Activated gamma-delta T cell treated with Interleukin-2 at 50 U/mL for 16 hours (primary cell): ENCODE measurements around the gene RAP1GAP.

Experiments
- DNase-seq: peaks from one replicate; pipeline ENCODE4 v3.0.0-alpha.2; 2020

RAP1GAP gene

DNA sequence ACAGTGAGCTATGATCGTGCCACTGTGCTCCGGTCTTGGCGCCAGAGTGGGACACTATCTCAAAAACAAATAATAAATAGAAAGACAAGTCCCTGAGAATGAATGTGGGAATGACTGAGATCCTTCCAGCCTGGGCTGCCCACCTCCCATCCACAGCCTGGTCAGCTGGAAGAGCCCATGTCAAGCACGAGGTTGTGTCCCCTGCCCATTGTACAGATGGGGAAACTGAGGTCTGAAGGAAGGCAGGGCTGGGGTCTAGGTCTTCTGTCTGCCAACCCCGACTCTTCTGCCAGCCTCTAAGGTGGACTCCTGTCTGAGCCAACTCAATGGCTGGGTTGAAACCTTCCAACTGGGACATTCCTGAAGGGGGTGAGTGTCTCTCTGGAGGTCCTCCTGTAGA is 79.5 kb downstream of the RAP1GAP start:
- DNase-seq = no peak

- no peak for DNase-seq
These were observed 81.6 kb downstream of the RAP1GAP start for GRCh38 chr1:21587602-21587953.

DNA sequence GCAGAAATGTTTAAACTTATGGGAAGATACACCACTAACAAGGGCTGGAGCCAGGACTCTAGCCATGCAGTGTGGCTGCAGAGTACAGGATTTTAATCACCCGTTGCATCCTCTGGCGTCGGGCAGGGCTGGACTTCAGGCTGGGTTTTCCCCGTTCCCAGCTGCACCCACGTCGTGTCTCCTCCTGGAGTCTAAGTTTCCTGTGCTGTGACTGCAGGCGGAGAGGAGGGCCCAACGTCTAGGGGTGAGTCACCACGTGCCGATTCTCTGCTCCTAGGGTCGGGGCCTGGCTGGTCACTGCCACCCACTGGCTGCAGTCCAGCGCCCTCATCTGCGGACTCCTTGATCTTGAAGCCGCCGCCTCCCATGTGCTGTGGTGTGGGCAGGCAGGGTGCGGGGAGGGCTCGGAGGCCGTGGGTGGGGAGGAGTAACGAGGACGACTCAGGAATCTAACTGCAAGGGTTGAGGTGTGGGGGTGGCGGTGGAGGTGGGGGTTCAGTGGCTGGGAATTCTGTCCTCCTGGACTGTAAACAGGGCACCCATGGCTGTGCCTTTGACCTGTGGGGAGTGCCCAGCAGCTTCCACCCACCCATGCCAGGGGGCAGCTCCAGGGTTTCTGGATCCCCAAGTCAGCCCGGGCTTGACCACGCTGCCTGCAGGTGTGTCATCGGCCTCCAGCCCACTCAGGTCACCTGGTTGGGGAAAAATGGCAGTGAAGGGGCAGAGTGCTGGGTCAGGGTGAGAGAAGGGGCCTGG is 82.1 kb downstream of the RAP1GAP start:
- DNase-seq = no peak

DNA sequence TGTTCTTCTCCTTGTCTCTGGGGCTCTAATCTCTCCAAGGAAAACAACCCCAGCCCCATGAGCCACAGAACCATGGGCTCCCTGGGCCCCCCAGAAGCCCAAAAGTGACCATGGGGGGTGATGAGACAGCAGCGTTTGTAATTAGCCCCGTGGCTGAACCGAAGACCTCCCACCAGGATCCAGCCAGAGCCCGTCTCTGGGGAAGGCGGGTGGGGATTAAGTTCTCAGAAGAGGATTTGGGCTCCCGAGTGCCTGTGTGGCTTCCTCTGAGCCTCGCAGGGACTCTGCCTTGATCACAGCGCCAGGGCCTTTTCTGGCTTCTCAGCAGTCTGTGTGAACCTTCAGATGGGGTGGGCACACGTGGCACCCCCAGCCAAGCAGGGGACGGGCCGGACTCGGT is 82.9 kb downstream of the RAP1GAP start:
- DNase-seq = no peak

DNA sequence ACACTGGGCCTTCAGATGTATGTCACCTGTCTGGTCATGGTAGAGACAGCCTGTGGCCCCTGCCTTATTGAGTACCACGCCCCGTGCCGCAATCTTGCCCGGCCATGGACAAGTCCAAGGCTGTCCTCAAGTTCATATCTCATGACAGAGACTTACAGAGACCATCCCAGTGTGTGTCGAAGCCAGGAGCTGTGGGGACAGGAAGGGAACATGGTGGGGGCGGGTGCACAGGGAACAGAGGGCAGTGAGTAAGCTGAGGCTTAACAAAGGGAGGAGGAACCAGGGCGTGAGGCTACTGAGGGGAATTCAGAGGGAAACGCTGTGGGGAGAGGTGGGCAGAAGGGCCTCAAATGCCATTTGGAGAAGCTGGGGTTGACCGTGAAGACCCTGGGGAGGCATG is 84.1 kb downstream of the RAP1GAP start:
- no peak for DNase-seq

DNA sequence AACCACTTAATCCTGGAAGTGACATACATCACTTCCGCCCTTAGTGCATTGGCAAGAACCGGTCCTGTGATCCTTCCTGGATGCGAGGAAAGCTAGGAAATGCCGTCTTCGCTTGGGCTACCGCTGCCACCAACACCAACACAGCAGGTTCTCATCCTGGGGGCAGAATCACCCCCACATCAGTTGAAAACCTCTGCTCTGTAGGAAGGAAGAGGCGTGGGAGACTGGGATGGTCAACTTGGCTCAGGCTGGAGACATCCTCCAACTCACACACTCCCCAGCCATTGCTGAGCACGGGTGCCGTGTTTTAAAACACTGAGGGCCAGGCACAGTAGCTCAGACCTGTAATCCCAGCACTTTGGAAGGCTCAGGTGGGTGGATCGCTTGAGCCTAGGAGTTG is 85.1 kb downstream of the RAP1GAP start:
- no peak for DNase-seq

DNA sequence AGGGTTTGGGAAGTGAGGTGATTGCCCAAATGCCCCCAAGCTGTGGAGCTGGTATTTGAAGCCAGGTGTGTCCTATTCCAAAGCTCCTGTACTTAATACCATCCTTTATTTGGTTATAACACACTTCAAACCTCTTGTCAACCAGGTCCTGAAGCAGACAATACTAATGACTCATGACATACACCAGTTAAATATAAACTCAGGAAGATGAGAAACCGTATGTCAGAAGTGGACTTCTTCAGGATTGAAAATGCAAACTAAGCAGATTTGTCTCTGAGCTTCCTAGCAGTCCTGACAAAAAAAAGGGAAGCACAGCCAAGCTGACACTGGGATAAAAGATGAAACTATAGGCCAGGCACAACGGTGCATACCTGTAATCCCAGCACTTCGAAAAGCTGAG is 89.4 kb downstream of the RAP1GAP start:
- DNase-seq = no peak

GRCh38 chr1:21577933-21578332 is 91.2 kb downstream of the RAP1GAP start:
- DNase-seq = no peak

DNA sequence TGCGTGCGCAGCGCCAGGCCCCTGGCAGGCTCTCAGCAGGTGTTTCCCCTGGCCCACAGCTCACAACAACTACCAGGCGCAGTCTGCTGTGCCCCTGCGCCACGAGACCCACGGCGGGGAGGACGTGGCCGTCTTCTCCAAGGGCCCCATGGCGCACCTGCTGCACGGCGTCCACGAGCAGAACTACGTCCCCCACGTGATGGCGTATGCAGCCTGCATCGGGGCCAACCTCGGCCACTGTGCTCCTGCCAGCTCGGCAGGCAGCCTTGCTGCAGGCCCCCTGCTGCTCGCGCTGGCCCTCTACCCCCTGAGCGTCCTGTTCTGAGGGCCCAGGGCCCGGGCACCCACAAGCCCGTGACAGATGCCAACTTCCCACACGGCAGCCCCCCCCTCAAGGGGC is 91.8 kb downstream of the RAP1GAP start:
- DNase-seq = no peak

GRCh38 chr1:21576798-21577187 is 92.4 kb downstream of the RAP1GAP start:
- no peak for DNase-seq

DNA sequence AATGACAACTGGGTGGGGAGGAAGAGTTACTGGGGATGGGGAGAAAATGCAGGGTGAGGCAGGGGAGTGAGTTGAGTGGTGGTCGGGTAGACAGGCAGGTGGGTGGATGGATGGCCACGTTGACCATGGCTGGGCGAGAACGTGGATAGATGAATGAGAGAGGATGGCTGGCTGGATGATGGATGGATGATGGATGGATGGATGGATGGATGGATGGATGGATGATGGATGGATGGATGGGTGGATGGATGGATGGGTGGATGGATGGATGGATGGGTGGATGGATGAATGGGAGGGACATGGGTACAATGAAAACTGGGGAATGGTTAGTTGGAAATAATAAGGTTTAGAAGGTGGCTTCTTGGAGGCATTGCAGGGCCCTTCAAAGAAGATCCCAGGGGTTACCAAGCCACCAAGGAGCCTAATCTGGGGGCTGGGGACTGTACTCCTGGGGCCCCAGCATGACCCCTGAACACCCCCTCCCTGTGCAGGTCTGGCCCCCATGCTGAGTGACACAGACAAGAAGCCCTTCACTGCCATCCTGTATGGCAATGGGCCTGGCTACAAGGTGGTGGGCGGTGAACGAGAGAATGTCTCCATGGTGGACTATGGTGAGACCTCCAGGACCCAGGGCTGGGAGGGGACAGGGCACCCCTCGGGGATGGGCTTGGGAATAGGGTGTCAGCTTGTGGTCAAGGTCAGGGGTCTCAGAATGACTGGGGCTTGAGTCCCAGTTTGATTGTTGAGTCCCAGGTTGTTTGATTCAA is 92.9 kb downstream of the RAP1GAP start:
- DNase-seq = no peak

DNA sequence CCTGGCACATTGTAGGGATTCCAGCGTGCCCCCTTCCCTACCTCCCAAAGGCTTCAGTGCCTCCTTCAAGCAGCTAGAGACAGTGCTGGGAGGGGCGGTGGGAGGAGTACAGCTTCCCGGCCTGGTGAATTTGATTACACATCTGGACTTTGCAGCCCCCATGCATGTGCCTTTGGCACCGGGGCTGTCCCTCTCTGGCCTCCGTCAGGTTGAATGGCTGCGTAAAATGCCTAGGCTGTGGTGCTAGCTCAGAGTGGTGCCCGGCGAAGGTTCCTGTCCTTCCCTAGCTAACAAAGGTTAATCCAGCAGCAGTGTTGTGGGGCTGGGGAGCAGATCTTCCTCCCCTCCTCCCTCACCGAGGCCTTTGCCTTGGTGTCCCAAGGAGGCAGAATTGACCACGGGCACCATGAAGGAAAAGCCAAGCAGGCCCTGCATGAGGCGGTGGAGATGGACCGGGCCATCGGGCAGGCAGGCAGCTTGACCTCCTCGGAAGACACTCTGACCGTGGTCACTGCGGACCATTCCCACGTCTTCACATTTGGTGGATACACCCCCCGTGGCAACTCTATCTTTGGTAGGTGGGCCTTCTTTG is 93.7 kb downstream of the RAP1GAP start:
- no peak for DNase-seq

DNA sequence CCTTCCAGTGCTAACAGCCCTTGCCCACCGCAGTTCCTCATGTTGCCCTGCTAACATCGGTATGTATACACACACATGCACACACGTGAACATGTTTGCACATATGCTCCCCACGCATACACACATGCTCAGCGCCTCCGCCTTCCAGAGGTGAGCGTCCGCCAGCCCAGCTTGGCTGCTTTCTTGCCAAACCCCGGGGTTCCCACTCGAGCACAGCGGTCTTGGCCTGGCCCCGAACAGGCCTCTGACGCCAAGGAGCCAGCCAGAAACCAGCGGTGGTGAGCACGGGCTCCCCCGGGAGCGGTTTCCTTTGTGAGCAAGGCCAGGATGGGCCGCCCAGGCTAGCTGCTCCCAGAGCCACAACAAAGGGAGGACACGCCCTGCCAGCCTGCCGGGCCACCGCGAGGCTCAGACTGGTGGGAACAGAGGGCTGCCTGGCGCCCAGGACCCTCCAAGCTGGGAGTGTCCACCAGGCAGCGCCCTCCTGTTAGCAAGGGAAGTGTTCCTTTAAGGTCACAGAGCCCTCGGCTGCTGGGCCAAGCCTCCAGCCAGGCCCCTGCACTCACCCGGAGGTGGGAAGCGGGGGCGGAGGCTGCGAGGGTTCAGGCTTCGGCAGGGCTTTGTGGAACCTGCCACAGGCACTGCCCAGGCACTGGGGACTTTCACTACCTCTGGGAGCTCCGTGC is 94.5 kb downstream of the RAP1GAP start:
- no peak for DNase-seq

DNA sequence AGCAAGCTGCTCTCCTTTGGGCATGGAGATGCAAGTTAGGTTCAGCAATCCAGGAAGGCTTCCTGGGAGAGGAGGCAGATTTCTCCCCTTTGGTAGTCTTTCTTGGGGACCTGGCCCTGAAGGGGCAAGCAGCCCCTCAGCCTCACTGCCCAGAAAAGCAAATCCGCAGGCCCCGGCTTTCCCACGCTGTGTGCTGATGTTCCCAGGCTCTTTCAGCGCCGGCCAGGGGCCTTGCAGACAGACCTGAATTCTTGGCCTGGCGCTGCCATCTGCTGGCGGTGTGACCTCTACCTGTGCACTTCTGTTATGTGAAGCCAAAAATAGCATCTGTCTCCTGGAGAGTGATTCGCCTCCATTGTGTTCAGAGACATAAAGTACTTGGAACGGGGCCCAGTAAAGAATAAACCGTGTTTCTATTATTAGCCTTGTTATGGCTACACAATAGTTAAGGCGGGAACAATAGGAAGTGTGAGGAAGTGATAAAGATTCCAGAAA is 95.1 kb downstream of the RAP1GAP start:
- DNase-seq = no peak

- no peak for DNase-seq
These were observed 95.7 kb downstream of the RAP1GAP start for GRCh38 chr1:21573475-21573874.

DNA sequence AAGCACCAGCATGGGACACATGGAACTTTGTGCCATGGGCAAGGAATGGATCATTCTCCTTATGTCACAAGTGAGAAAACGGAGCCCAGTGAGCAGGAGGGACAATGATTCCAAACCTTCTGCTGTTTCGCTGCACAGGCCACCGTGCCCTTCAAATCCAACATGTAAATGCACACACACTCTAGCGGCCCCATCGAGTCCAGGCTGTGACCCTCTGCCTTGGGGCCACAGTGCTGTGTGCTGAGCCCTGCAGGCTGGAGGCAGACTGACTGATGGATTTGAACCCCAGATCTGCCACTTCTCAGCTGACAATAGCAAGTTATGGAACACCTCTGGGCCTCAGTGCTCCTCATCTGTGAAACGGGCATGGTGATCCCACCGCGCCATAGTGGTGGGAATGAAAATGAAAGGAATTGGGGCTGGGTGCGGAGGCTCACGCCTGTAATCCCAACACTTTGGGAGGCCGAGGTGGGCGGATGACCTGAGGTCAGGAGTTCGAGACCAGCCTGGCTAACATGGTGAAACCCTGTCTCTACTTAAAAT is 96.4 kb downstream of the RAP1GAP start:
- DNase-seq = no peak

DNA sequence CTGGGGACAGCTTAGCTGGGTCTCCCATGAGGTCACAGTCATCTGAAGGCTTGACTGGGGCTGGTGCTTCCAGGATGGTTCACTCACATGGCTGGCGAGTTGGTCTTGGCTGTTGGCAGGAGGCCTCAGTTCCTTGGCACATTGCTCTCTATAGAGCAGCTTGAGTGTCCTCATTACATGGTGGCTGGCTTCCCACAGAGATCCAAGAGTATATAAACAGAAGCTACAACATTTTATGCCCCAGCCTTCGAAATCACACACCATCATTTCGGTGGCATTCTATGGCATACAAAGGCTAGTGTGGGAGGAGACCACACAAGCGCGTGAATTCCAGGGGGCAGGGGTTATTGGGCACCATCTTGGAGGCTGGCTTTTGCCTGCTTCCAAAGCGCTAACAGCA is 96.9 kb downstream of the RAP1GAP start:
- DNase-seq = no peak

GRCh38 chr1:21570885-21571284 is 98.3 kb downstream of the RAP1GAP start:
- DNase-seq = no peak

GRCh38 chr1:21570528-21570875 is 98.7 kb downstream of the RAP1GAP start:
- DNase-seq = no peak

- DNase-seq = no peak
These were observed 99.2 kb downstream of the RAP1GAP start for GRCh38 chr1:21569820-21570527.

DNA sequence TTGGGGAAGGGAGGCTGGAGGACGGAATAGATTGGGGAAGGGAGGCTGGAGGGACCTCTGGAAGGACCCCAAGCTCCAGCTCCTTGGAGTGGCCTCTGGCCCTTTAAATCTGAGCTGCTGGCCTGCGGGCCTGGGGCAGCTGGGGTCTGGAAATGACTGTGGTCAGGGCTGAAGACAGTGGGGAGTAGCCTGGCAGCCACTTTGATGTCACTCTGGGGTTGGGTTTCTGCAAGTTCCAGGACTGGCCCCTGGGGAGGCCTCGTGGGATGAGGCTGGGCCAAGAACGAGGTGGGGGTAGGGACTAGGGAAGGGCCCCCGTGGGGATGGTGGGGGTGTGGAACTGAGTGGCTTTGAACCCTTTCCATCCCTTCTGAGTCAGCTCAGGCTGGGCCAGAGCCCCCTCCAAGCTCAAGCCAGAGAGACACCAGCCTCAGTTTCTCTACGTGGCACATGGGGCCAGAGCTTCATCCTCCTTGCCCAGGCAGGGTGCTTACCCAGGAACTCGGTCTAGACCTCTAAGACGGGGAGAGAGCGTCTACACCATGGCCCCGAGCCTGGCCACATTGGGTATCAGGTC is 100.3 kb downstream of the RAP1GAP start:
- DNase-seq = no peak
